Peyer's patch (tissue), 4 donors: ENCODE data around the gene XRN1.

Experiments
- CTCF ChIP-seq, 6 experiments: fragments of 450-650 bp in 4 of 6; fragments of 200-600 bp in 2 of 6; sonication (generic) in 1 of 6; IDR thresholded peaks; one replicate each; pipeline ENCODE4 v1.5.1; 2017 to 2019; ENCODE audit warnings: antibody characterized with exemption in 6 of 6, mild to moderate bottlenecking in 3 of 6, moderate library complexity in 1 of 6
- POLR2A ChIP-seq, 2 donors: fragments of 450-650 bp; IDR thresholded peaks; one replicate each; pipeline ENCODE4 v1.5.1; 2017; ENCODE audit warnings: antibody characterized with exemption in 2 of 2, mild to moderate bottlenecking in 2 of 2, moderate library complexity in 2 of 2

GRCh38 chr3:142385078-142385477 is 62.8 kb downstream of the XRN1 start:
- TF ChIP-seq CTCF (IDR thresholded peaks at IDR 0.05) (no peak), POLR2A (IDR thresholded peaks at IDR 0.05) (no peak)
